NCI-H2227 (cell line): ENCODE results near the gene COL24A1.

ENCODE experiments used
- DNase-seq: peaks from one replicate; lab custom pipeline; 2025; ENCODE audit not compliant: unreplicated experiment; lab: John Stamatoyannopoulos, UW

Gene COL24A1

DNA sequence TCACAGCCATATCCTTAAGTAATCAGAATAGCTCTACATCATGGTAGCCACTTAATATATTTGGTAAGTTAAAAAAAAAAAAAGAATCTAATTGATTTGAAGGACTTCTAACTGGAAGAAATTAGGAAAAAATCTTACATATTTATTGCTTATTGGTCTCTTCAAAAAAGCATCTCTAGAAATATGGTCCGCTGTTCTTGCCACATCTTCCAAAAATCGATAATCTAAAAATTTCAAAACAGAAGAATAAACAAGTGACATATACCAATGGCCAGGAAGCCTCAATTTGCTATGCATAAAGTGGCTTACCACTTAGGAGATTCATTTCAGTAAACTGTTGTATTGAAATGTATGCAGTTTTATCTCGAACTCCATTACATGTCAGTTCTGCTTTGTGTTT is 450.6 kb downstream of the COL24A1 start:
- no peak for DNase-seq

GRCh38 chr1:85700422-85700821 is 456.1 kb downstream of the COL24A1 start:
- DNase-seq, result no peak

DNA sequence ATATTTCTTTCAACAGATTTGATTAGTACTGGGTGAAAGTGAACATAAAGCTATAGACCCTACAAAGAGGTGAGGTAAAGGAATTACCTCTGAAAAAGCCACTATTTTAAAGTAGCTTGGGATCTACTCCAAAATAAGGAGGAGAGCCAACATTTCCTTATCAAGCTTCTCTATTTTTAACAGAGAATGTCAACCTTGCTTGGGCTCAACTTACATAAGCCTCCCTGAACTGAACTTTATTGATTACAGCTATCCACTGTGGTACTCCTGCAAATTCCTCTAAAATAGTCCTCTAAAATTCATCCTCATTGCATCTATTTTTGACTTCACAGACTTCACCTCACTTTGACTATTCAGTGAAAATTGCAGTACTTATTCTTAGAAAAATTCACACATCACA is 458.7 kb downstream of the COL24A1 start:
- DNase-seq, result no peak

DNA sequence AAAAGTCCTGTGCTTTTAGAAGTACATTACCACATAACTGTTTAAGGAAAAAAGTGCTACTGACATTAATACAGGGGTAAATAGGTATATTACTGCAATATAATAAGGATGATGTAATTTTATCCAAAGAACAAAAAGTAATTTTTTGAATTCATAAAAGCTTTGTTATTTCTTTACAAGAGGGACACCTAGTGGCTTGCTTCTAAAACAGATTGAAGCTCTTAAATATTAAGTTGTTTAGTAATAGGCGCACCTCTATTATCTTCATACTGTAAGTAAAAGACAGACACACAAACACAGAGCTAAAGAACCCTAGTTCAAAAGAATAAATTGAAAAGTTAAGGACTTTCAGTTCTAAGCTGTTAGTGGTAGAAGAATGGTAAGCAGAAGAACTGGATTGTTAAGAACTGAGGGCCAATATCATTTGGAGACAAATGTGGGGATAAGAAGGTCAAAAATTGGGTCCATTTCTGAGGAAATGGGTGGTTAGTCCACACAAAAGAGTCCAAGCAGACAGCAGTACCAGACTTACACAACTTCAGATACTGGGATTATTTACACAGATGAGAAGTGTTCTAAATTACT is 463.8 kb downstream of the COL24A1 start:
- peak; percentile 3 for DNase-seq

GRCh38 chr1:85689775-85690404 is 466.7 kb downstream of the COL24A1 start:
- no peak for DNase-seq

GRCh38 chr1:85683292-85684025 is 473.1 kb downstream of the COL24A1 start:
- DNase-seq, result no peak

DNA sequence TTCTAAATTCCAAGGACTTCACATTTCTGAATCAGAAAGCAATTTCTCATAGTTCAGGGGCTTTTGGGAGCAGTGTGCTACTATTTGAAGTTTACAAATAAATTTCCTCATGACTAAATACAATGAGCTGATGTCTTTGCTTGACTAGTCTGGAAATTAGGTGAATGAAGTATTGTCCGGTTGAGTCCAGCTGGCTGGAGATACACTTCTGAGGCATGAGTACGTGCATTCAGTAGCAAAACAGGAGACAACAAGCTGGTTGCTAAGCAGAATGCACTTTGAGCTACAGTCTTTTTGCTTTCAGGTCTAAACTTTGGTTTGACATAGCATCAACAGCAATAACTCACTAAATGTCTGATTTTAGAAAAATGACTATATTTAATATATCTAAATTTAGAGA is 475.5 kb downstream of the COL24A1 start:
- DNase-seq, result no peak
